DMS114 treated with DMSO at 0.1 percent for 48 hours (cell line): ENCODE data around the gene SUFU.

Experiments
- DNase-seq: peaks from one replicate; lab custom pipeline; 2025; ENCODE audit not compliant: unreplicated experiment; lab: John Stamatoyannopoulos, UW

The SUFU gene

DNA sequence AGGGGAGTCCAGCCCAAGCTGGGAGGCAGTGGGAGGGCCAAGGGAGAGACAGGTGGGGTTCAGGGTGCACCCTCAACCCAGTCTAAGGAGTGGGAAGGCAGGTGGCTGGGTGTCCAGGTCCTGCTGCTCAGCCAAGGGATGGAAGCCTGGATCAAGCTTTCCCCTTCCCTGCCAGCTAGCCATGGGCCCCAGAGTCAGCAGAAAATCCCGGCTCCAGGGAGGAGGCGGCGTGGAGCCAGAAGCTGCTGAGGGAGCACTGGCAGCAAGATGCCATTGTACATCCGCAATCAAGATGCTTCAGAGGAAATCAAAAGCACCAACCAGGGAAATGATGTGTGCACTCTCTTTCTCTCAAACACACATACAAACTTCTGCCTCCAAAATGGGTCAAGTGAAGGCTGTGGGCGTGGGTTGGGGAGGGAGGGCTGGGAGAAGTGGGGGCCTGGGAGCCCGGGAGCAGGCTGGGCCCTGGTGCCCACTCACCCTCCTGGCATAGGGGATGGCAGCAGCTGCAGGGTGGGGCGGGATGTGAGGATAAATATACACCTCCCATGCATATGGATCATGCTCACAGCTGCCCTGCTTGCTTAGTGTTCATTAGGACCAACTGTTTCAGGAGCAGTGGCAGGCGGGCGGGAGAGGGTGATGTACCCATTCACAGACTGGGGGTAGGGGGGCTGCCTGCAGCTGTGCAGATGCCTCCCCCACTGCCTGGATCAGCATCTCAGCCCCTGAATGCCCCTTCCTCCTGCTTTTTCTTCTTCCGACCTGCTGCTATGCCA, 164.7 kb downstream of the SUFU start:
- no peak for DNase-seq

DNA sequence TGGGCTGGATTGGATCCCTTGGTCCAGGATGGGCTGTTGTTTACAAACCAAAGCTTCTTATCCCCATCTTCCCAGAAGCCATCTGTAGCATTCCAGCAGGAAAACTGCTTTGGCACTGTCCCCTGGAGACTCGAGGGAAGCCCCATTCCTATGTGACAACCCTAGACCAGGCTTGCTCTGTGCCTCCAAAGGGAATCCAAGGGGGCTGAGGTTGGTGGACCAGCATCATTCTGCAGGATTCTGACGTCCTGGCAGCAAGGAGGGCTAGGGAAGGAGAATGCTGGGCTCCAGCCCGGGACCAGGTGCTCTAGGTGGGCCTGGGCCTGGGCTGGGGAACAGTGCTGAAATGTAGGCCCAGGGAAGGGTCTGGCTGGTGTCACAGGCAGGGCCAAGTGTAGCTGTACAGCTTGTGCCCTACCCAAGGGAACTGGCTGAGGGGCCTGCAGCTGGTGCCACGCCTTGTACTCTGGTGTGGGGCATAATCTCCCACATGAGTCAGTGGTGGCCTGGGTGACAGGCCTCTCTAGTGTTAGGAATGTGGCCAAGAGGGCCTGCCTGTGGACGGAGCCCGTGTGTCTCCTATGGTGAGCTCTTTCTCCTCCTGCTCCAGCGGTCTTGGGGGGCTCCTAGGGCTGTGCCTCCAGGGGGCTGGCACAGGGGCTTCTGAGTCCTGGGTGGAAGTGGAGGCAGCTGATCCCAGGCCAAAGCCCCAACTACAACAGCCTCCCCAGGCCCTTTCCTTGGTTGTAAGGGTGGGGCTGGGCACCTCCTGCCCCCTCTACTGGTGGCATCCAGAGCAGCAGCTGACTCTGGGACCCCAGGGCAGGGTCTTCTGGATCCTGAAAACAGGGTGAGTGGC, 165.7 kb downstream of the SUFU start:
- DNase-seq = no peak

DNA sequence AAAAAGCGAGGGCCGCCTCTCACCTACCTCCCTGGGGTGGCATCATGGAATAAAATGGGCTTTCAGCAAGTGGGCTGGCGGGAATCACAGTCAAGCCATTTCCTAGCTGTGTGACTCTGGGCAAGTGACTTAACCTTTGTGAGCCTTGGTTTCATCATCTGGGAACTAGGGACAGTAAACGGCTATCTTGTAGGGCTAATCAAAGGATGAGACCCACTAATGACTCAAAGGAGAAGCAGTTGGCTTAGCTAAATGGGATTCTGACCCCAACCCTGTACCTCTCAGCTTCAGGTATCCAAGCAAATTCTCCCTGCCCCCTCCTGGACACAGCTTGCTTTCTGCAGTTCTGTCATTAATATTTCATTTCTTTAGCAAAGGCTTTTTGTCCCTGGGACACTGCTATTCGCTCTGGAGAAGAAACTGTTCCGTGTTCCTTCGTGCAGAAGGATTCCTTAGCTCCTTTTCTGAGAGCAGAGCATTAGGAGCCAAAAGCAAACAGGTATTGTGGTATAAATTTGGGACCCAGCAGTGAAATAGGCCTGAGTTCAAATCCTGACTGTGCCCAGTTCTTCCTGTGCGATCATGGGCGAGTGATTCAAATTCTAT, 166.4 kb downstream of the SUFU start:
- no peak for DNase-seq

DNA sequence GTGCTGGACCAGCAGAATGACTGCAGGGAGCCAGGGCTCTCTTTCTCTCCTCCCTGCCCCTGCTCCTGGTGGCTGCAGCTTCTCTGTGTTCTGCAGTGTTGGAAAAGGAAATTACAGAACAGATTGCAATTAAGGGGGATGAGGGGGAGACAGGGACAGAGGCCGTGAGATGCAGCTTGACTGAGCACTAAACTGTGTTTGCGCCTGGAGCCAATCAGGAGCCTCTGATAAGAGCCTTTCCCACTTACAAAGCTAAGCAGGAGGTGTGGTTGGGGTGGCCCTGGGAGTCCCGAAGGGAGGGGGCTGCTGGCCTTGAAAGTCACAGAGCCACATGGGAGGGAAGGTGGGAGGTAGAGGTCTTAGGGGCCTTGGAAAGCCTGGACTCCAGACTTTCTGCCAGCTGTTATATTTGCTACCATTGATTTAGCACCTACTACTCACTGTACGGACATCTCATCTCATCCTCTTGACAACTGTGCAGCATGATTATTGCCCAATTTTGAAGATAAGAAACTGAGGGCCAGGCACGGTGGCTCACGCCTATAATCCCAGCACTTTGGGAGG, 167.2 kb downstream of the SUFU start:
- no peak for DNase-seq

DNA sequence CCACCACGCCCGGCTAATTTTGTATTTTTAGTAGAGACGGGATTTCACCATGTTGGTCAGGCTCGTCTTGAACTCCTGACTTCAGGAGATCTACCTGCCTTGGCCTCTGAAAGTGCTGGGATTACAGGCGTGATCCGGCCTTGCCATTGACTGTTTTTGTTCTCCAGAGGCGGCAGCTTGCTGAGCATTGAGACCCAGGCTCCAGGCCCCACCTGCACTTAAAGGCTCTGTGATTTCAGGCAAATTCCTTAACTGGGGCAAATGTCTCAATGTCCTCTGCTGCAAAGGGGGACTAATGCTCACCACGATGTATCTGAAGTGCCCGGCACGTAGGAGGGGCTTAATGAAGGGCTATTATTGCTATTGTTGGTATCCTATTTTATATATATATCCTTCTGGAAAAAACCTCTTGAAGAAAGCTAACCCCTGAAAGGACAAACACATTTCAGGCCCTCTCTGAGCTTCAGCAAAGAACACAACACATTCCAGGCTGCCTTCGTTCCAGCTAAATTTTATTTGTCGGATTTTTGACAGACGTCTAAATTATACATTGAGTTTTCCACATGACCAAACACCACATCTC, 169.6 kb downstream of the SUFU start:
- no peak for DNase-seq

DNA sequence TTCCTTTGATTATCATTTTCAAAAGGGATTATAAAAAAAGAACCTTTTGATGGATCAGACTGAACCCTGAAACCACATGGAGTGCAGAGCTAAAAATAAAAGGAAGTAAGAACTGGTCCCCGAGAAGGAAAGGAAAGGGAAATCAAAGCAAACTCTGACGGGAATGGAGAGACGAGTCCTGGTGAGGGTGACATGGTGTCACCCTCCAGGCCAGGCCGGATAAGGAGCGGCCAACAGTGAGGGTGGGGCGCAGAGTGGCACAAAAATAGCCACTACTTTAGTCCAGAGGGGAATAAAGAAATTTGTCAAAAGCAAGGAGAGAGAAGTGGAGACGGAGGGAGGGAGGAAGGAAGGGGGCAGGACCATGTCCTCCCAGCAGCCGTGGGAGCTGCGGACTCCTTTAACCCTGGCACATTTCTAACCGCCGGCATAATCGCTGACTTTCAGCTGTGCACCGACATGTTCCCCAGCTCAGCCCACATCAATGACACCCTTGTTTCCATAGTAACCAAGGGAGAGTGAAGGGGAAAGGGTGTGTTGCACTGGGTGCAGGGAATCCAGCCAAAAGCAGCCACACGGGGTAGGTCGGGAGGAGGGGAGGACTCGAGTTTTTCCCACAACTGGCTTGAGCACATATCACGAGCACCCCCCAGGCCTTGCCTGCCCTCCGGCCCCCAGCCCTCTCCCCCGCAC, 170.2 kb downstream of the SUFU start:
- DNase-seq = no peak

DNA sequence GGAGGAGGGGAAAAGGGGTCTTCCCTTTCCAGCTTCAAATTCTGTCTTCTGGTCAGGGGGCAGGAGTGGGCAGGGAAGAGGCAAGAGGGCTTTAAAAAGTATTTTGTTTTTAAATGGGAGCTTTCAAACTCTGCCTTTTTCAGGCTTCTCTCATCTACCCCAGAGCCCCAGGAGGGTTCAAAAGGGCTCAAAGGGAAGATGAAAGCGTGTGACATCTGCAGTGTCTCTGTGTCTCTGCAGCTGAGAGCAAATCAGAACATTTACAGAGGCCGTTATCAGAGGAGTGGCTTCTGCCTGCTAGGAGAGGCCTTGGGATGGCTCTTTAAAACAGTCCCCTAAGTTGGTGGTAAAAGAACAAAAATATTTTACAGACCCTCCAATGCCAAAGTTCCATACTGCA, 170.8 kb downstream of the SUFU start:
- no peak for DNase-seq

DNA sequence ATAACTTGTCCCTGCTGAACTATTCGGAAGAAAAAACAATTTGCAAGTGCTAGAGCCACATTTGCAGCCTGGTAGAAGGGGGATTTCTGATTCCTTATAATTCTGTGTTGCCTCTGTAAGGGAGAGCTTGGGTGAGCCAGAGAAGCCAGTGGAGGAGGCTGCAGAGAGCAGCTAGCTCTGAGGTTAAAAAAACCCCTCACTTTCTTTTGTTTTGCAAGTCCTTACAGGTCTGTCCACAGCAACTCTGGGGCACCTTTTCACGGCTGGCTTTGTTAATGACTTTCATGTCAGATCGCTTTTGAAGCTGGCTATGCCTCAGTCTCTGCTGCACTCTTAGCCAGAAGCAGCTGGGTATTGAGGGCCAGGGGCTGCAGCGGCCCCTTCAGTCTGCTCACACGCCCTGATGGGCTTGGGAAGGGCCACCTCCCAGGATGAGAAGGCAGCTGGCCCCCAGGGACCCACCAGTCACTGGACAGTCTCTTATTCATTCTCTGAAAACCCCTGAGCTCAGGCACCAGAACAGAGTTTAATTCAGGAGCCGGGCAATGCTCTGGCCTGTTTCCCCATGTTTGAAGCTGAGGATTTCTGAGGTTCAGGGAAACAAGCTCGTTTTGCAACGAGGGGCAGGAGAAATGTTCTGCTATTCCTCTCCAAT, 171.4 kb downstream of the SUFU start:
- DNase-seq = no peak

DNA sequence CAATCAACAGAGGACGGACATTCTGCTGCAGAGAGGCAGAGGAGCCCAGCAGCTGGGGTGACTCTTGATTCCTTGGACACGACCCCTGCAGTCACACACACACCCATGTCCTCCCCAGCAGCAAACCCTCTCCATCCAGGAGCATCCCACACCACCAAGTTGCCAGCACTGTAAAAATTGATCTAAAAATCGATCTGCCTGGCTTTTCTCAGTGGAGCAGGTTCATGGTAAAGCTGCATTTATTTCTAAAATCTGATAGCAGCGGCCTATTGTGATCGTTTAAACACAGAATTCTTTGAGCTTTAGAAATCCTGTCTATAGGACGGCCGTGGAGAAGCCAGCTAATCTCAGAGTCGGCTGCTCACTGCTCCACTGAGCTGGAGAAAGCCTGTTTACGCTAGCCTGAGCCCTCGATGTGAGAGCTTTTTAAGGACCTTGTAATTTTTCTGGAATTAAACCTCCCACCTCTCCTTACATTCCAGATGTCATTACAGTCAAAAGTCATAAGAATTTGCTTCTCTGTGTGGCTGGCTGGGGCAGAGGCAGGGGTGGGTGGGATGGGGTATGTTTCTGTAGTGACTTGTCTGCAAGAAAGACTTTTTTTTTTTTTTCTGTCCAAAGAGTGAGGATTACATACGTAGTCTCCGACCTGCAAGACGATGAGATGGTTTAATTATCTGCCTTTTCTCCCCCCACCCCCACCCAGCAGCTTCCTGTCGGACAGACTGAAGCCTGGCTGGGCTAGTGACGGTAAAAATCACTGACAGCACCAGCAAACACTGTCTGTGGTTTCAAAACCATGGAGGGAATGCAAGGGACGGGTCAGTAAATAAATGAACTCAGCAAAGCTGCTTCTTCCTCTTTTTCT, 172.1 kb downstream of the SUFU start:
- no peak for DNase-seq

DNA sequence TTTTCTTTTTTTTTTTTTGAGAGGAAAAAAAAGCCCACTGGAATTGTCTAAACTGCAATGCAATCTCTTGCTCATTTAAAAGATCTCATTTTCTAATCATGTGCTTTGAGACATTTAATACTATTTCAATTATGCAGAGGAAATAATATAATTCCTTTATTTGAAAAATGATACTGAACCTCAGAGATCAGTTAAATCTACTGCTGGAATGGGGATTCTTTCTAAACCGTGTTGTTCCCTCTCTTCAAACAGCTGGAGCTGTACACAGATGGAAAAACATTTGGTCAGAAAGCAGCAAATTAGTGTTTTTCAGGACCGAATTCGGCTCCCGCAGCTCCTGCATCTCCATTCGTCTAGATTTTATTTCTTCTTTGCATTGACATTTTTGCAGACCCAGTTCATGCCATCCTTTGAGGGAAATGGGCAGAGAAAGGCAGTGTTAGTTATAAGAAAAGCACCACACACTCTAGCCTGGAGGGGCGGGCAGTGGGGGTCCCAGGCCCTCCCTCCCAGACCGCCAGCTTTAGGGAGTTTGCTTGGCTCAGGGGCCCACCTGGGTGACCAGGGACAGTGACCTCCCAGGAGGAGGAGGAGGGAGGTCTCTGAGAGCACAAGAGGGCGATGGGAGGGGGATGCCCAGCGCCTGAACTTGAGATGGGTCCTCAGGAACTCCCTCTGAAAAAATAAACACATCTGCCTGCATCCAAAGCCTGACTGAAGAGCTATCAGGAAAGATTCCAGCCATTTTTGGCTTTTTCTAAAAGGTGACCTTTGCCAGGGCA, 173.0 kb downstream of the SUFU start:
- no peak for DNase-seq

DNA sequence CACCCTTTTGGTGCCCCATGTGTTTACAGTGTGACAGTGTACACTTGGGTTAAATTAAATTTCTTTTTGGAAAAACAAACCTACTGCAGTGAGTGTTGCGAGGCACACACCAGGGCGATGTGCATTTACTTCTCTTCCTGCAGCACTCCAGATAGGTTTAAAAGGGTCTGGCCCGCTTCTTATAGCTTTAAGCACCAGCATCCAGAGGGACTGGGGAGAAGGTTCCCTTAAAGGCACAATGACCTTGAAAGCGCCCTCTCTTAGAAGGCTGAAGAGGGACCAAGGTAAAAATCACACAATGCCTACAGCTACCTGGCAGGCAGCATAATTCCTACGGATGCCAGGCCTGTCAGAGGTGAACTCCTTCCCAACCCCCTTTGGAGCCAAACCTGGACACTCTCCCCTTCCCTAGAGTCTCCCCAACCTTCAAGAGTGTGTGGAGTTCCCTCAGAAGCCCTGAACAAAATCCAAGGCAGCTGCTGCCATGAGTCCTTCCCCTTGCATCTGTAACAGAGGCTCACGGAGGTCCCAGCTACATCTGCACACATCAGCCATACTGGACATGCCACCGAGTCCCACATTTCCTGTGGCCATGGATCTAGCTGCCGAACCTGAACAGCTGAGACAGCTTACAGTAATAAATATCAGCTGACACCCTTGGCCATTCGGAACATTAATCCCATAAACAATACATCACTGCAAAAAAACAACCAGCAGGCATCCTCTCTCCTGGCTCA, 173.7 kb downstream of the SUFU start:
- DNase-seq = no peak

DNA sequence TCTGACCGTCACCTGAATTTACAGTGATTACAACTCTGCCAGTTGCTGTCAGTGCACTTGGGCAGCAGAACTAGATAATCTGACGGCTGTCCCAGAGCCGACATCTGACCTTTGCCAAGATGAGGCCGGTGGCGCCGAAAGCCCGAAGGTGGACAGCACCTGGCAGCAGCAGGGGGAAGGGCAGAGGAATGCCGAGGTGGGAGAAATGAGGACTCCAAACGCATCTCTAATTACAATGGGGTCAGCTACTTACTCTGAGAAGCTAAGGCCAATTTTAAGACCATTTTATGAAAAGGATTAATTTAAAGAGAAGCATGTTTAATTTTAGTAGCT, 174.3 kb downstream of the SUFU start:
- no peak for DNase-seq

DNA sequence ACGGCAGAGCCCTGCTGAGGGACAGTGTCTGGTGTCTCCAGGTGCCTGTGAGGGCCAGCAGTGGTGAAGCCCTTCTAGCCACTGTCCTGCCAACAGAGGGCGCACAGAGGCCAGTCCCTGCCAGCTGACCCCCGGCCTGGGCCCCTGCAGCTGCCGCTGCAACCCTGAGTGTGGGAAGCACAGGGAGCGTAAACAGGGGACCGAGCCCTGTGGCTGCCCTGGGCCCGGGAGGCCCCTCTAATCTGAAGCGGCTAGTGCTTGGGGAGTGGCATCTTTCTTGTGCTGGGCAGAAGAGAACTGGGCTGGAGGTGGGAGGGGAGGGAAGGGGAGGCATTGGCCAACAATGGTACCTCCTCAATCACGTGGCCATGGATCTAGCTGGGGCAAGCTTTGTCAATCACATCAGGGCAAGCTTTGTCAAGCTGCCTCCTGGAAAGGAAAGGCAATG, 175.1 kb downstream of the SUFU start:
- DNase-seq = no peak

DNA sequence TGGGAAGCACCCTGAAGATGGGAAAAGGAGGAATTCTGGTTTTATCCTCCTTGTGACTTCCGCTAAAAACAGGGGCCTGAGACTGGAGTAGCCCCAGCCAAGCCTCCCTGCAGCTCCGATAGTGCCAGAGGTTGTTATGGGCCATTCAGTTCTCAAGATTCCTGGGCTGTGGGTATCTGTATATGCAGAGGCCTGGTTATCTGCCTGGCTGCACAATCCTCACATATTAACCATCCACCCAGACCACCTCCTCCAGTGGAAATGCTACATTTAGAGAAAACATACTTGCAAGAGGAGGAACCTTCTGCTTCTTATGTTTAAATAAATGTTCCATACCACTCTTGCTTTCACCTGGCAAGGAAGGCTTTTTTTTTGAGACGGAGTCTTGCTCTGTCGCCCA, 175.8 kb downstream of the SUFU start:
- DNase-seq = no peak

DNA sequence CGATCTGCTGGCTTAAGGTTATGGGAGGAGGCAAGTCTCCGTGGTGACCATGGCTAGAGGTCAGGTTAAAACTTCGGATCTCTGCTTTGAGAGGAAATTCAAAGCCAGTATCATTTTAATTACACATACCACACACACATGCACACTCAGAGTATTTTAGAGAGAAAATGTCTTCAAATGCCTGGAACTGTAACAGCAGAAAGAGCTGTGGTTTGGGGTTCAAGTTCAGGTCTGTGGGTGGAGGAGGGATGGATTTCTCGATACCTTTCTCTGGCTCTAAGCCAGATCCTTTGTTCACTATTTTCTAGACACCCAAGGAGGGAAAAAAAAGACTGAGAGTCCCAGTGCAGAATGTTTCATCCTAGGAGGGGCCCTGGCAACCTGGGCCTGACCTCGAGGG, 177.9 kb downstream of the SUFU start:
- no peak for DNase-seq

DNA sequence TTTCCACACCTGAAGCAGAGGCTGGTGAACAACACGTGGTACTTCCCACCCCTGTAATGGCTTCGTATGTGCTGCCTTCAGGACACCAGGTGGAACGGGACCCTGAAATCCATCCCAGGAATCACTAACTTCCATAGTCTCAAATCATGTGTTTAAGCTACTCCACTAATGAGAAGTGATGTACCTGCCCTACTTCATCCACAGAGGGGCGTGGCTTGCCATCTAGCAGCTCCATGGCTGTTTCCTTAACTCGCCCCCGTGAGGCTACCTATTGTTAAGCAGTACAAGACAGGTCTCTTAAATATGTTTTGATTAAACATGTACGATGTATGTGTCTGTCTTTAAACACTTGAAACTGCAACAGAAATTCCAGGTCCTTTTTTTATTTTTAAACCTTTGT, 178.6 kb downstream of the SUFU start:
- no peak for DNase-seq

DNA sequence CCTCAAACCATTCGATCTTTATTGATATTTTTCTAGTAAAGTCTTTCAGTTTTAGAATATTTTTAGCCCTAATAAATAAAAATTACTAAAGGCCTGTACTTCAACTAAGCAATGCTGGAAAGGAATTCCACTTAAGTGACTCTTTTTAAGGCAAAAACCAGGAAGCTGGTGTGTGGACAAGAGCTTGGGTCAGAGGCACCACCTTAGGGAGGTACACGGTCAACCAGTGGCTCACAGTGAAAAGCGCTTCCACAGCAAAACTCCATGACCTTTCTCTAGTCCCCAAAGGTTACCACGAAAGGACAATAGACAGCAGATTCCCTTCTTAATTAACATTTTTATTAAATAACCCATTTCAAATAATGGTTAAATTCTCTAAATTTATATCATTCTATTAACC, 179.2 kb downstream of the SUFU start:
- DNase-seq = no peak
